Measurements from ENCODE around the gene DAP.

DAP gene

GRCh38 chr5:10752451-10752850 is 8.6 kb downstream of the DAP start:
- H3K4me3 ChIP-seq (ENCODE audit: low read length), result no peak overlapping the region
- TF ChIP-seq, protein P1, sequence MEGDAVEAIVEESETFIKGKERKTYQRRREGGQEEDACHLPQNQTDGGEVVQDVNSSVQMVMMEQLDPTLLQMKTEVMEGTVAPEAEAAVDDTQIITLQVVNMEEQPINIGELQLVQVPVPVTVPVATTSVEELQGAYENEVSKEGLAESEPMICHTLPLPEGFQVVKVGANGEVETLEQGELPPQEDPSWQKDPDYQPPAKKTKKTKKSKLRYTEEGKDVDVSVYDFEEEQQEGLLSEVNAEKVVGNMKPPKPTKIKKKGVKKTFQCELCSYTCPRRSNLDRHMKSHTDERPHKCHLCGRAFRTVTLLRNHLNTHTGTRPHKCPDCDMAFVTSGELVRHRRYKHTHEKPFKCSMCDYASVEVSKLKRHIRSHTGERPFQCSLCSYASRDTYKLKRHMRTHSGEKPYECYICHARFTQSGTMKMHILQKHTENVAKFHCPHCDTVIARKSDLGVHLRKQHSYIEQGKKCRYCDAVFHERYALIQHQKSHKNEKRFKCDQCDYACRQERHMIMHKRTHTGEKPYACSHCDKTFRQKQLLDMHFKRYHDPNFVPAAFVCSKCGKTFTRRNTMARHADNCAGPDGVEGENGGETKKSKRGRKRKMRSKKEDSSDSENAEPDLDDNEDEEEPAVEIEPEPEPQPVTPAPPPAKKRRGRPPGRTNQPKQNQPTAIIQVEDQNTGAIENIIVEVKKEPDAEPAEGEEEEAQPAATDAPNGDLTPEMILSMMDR (IDR thresholded peaks at IDR 0.05; ENCODE audit: insufficient read depth, low read depth, low read length, missing control alignments), result no peak
- DNase-seq (ENCODE audit: low read depth), result no peak

DNA sequence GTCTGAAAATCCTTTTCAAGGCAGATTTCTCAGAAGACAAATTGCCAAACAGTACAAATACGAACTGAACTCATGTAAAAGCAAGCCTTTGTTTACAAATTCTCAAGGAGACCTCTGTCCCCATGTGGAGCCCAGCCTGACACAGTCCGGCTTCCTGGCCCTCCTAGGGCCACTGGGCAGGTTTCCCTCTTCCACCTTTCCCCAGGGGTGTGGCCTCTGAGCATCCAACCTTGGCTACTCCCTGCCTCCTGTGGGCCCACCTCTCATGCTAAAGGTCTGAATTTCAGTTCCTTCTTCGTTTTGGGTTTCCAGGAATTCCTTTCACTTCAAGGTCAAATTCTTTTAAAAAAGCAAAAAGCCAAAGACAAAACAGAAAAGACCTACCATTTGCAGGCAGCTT is 10.1 kb downstream of the DAP start:
- no peak for DNase-seq (ENCODE audit: low read depth)
- no peak overlapping the region for H3K4me3 ChIP-seq (ENCODE audit: low read length)
- TF ChIP-seq, protein P1 (IDR thresholded peaks at IDR 0.05; ENCODE audit: insufficient read depth, low read depth, low read length, missing control alignments), result no peak

- no peak for DNase-seq (ENCODE audit: low read depth)
- no peak overlapping the region for H3K4me3 ChIP-seq (ENCODE audit: low read length)
- TF ChIP-seq, protein P1 (IDR thresholded peaks at IDR 0.05; ENCODE audit: insufficient read depth, low read depth, low read length, missing control alignments), result no peak
Observed at GRCh38 chr5:10747678-10748622, 13.1 kb downstream of the DAP start.

- TF ChIP-seq, protein P1 (IDR thresholded peaks at IDR 0.05; ENCODE audit: insufficient read depth, low read depth, low read length, missing control alignments), result no peak
- peak; percentile 38 for DNase-seq (ENCODE audit: low read depth)
Observed at GRCh38 chr5:10746711-10747110, 14.3 kb downstream of the DAP start.

GRCh38 chr5:10745133-10745532 is 15.9 kb downstream of the DAP start:
- peak; percentile 68 for DNase-seq (ENCODE audit: low read depth)
- TF ChIP-seq, protein P1 (IDR thresholded peaks at IDR 0.05; ENCODE audit: insufficient read depth, low read depth, low read length, missing control alignments), result no peak
- no peak overlapping the region for H3K4me3 ChIP-seq (ENCODE audit: low read length)

More at GRCh38 chr5:10746711-10747110, 14.3 kb downstream of the DAP start:
- no peak overlapping the region for H3K4me3 ChIP-seq (ENCODE audit: low read length)

DNA sequence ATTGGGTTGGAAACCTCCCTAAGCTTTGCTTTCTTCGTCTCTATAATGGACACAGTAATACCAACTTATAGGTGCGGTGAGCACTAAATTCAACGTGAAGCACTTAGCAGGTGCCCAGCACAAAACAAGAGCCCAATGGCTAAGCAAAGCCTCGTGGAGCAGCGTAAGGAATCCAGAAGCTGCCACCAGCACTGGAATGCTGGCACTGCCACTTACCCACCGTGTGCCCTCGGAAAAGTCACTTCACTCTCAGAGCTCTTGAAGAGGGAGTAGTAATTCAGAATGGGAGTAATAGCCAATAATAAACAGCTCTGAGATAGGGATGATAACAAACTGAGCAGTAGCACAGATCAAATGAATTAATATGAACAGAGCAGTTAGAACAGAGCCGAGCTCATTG is 16.4 kb downstream of the DAP start:
- H3K4me3 ChIP-seq (ENCODE audit: low read length), result no peak overlapping the region
- no peak for DNase-seq (ENCODE audit: low read depth)
- TF ChIP-seq, protein P1 (IDR thresholded peaks at IDR 0.05; ENCODE audit: insufficient read depth, low read depth, low read length, missing control alignments), result no peak
